ENCODE results near the gene PMEPA1. TPM values are rescaled to one million over a fixed set of nuclear protein-coding genes. Genes with fewer than 3 reads are reported as not detected.
A peak's percentile ranks its signal among the peaks of the same experiment; 100 is the strongest.

The PMEPA1 gene
- total RNA-seq, 1 donor from 2014 or later: 26.9 TPM

GRCh38 chr20:57628047-57628961 is 81.5 kb downstream of the PMEPA1 start:
- ATAC-seq (peak; percentile 90 to 91), DNase-seq (no peak)
- TF ChIP-seq CTCF (IDR thresholded peaks at IDR 0.05): no peak
- H3K4me3 ChIP-seq: peak overlapping the region; percentile 27
- H3K27me3 ChIP-seq (ENCODE audit: low read depth): no peaks in the 10 kb centered on the region
- H3K9me3 ChIP-seq: no peaks in the 10 kb centered on the region
- H3K36me3 ChIP-seq: no peaks in the 10 kb centered on the region
- peak overlapping the region; percentile 84 for H3K27ac ChIP-seq
- peaks cover 10% of the 10 kb centered on the region for H3K4me1 ChIP-seq
- intact Hi-C loops (cut with DNase I): no loop called here

- H3K27me3 ChIP-seq (ENCODE audit: low read depth): no peaks in the 10 kb centered on the region
- DNase-seq (no peak), ATAC-seq (no peak)
- H3K4me1 ChIP-seq: peaks cover 10% of the 10 kb centered on the region
- H3K9me3 ChIP-seq: no peaks in the 10 kb centered on the region
- H3K4me3 ChIP-seq: no peak overlapping the region
- intact Hi-C loops (cut with DNase I): no loop called here
- no peak for TF ChIP-seq CTCF (IDR thresholded peaks at IDR 0.05)
- no peaks in the 10 kb centered on the region for H3K36me3 ChIP-seq
- H3K27ac ChIP-seq: peak overlapping the region; percentile 84
Observed at GRCh38 chr20:57627339-57627738, 82.5 kb downstream of the PMEPA1 start.

- no peak overlapping the region for H3K4me3 ChIP-seq
- no peaks in the 10 kb centered on the region for H3K27me3 ChIP-seq (ENCODE audit: low read depth)
- DNase-seq (no peak), ATAC-seq (no peak)
- no peaks in the 10 kb centered on the region for H3K9me3 ChIP-seq
- no peaks in the 10 kb centered on the region for H3K36me3 ChIP-seq
- TF ChIP-seq CTCF (IDR thresholded peaks at IDR 0.05): no peak
- H3K27ac ChIP-seq: no peak overlapping the region
- intact Hi-C loops (cut with DNase I): no loop called here
- peaks cover 16% of the 10 kb centered on the region for H3K4me1 ChIP-seq
Observed at GRCh38 chr20:57625978-57626377, 83.8 kb downstream of the PMEPA1 start.

GRCh38 chr20:57625181-57625958 is 84.4 kb downstream of the PMEPA1 start:
- Histone ChIP-seq H3K27me3 (ENCODE audit: low read depth) (no peaks in the 10 kb centered on the region), H3K27ac (no peak overlapping the region), H3K9me3 (no peaks in the 10 kb centered on the region), H3K4me3 (no peak overlapping the region), H3K4me1 (peaks cover 22% of the 10 kb centered on the region), H3K36me3 (no peaks in the 10 kb centered on the region)
- TF ChIP-seq CTCF (IDR thresholded peaks at IDR 0.05): no peak
- ATAC-seq (no peak), DNase-seq (no peak)
- intact Hi-C loops (cut with DNase I): no loop called here

- TF ChIP-seq CTCF (IDR thresholded peaks at IDR 0.05): no peak
- Histone ChIP-seq H3K36me3 (no peaks in the 10 kb centered on the region), H3K4me1 (peaks cover 25% of the 10 kb centered on the region), H3K9me3 (no peaks in the 10 kb centered on the region), H3K27me3 (ENCODE audit: low read depth) (no peaks in the 10 kb centered on the region), H3K27ac (no peak overlapping the region), H3K4me3 (no peak overlapping the region)
- ATAC-seq (no peak), DNase-seq (no peak)
- intact Hi-C loops (cut with DNase I): no loop called here
Observed at GRCh38 chr20:57624124-57624523, 85.7 kb downstream of the PMEPA1 start.

Measured in lower lobe of right lung (tissue), 2 donors.